GM18867 (cell line): Measurements from ENCODE around the gene KATNB1.
"Not testable (repeated sequence)": the region's sequence is repeated elsewhere in the genome, so short reads cannot be mapped to it uniquely, and the experiment has no call there.

ENCODE experiments used
- ATAC-seq: cut with Tn5 transposase; IDR thresholded peaks from one replicate; pipeline ENCODE4 v1.9.1; 2021; ENCODE audit warnings: mild to moderate bottlenecking, moderate library complexity; ENCODE audit not compliant: unreplicated experiment

Gene KATNB1

DNA sequence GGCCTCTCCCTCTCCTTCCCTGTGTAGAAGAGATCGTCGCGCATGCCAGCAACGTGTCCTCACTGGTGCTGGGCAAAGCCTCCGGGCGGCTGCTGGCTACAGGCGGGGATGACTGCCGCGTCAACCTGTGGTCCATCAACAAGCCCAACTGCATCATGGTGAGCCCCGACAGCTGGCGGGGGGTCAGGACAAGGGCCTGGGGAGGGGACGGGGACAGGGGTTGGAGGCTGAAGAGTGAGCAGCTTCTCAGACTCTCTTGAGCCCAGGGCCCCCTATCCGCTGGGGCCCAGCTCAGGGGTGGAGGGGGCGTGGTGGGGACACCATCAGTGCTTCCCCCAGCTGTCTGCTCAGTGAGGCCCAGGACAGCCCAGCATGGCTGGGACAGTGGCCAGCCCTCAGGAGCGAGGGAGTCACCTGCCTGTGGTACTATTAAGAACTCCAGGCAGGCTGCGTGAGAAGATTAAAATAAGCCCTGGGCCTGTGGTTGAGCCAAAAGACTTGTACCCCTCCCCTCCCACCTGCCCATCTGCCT, 6.2 kb downstream of the KATNB1 start:
- no peak for ATAC-seq

GRCh38 chr16:57742543-57742942, 7.0 kb downstream of the KATNB1 start:
- ATAC-seq, result no peak

DNA sequence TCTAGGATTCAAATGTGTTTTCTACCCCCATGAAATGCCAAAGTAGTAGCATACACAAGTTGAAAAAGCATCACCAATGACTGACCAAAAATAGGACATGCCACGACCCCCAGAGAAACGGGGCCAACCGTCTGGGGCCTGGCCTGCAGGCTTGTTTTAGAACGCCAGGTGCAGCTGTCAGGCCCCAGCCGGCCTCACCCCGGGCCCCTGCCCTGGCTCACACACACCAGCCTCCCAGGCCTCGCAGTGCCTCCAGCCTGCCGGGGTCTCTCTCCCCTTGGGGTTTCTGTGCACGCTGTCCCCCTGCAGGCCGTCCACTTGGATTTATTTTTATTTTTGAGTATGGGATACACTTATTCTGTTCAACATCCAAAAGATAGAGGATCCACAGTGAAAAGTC, 7.9 kb downstream of the KATNB1 start:
- no peak for ATAC-seq

- ATAC-seq, result no peak
Observed at GRCh38 chr16:57743886-57744641, 8.5 kb downstream of the KATNB1 start.

GRCh38 chr16:57744642-57744903, 9.0 kb downstream of the KATNB1 start:
- ATAC-seq, result no peak

- no peak for ATAC-seq
Observed at GRCh38 chr16:57745768-57746167, 10.2 kb downstream of the KATNB1 start.

DNA sequence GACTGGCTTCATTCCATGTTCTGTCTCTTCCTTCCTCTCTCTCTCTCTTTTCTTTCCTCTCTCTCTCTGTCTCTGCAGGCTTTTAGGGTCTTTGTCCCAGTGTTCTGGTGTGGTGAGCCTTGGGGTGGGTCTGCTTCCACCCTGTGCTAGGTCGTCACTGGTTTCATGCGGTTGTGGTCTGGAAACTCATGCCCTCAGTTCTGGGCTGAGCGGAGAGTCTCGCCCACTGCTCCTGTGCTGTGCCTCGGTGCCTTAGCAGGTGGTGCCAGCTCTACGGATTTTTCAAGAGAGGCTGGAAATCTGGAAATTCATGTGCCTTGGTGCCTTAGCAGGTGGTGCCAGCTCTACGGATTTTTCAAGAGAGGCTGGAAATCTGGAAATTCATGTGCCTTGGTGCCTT, 10.7 kb downstream of the KATNB1 start:
- not testable (repeated sequence) for ATAC-seq

DNA sequence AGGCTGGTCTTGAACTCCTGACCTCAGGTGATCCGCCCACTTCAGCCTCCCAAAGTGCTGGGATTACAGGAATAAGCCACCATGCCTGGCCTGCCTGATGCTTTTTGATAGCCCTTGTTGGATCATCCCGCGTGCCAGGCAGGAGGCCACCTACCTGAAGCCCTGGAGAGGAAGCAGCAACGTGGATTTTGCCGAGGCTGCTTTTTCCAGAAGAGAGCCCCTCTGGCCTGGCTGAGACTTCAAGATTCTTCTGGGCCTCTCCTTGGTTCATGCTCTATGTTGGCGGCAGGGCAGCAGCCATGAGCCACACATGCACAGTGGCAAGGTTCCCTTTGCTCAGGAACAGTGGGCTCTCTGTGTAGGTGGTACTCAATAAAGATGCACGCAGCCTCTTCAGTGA, 11.5 kb downstream of the KATNB1 start:
- ATAC-seq, result no peak

DNA sequence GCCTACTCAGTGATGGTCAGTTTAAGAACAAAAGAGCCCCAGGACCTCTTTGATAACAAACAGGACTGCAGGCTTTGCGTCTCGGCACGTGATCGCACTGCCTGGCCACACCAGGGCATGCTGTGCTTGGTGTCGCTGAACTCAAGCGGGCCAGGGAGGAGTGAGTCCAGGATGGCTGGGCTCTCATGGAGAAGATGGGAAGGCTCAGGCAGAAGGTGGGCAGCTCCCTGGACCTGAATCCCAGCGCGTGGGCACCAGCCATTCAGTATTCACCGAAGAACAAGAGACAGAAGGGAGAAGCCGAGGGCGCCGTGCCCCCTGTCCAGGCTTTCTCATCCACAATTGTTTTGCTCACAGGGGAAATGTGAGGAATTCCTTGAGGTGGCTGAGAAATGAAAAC, 11.9 kb downstream of the KATNB1 start:
- no peak for ATAC-seq

- ATAC-seq, result no peak
Observed at GRCh38 chr16:57747996-57748395, 12.4 kb downstream of the KATNB1 start.

GRCh38 chr16:57748596-57748995, 13.0 kb downstream of the KATNB1 start:
- no peak for ATAC-seq

GRCh38 chr16:57749101-57749692, 13.6 kb downstream of the KATNB1 start:
- ATAC-seq, result no peak

GRCh38 chr16:57749856-57750452, 14.4 kb downstream of the KATNB1 start:
- ATAC-seq, result no peak

DNA sequence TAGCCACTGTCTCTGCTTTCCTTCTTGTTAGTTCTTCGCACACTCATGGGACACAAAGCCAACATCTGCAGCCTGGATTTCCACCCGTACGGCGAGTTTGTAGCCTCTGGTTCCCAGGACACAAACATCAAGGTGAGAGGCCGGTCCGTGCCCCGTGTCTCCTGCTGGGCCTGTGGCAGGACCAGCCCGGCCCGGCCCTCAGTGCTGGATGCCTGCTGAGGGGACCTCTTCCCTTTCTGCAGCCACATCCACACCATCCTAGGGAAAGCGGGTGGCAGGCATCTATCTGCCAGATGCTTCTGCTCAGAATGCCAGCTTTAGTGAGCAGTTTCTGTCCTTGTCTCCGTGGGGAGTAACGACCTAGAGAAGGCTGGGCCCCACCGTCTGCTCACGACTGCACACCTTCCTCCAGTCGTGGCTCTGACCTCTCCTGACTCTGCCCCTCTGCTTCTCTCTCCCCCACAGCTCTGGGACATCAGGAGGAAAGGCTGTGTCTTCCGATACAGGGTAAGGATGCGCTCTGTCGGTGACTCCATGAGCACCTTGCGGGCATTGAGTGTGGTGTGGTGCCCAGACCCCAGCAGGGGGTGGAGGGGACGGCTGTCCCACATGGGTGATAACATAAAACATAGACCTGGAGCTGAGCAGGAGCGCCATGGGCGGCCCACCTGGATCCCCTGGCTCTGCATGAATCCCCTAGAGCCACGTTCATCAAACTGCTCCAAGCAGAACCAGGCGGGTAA, 15.4 kb downstream of the KATNB1 start:
- ATAC-seq, result no peak

DNA sequence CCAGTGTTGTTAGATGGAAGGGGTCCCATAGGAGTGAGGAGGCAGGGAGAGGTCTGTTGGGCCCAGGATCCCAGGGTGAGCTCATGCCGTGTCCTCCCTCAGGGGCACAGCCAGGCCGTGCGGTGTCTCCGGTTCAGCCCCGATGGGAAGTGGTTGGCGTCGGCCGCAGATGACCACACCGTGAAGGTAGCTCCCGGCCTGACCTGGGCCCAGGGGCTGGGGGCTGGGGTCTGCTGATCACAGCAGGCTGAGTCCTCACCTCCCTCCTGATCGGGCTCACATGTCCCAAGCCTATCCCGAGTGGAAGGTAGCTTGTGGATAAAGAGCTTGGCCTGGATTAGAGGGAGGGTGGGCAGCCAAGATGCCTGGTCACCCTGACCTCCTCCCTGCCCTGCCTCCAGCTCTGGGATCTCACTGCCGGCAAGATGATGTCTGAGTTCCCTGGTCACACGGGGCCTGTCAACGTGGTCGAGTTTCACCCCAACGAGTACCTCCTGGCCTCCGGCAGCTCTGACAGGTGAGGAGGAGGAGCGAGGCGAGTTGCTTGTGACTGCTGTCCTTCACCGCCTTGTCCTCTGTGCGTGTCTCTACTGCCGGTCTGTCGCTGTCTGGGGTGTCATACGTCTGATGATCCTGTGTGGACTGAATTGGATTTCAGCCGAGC, 16.1 kb downstream of the KATNB1 start:
- no peak for ATAC-seq

- ATAC-seq, result no peak
Observed at GRCh38 chr16:57752203-57752580, 16.6 kb downstream of the KATNB1 start.

- no peak for ATAC-seq
Observed at GRCh38 chr16:57752581-57753447, 17.2 kb downstream of the KATNB1 start.

GRCh38 chr16:57753448-57754353, 18.1 kb downstream of the KATNB1 start:
- ATAC-seq, result no peak

DNA sequence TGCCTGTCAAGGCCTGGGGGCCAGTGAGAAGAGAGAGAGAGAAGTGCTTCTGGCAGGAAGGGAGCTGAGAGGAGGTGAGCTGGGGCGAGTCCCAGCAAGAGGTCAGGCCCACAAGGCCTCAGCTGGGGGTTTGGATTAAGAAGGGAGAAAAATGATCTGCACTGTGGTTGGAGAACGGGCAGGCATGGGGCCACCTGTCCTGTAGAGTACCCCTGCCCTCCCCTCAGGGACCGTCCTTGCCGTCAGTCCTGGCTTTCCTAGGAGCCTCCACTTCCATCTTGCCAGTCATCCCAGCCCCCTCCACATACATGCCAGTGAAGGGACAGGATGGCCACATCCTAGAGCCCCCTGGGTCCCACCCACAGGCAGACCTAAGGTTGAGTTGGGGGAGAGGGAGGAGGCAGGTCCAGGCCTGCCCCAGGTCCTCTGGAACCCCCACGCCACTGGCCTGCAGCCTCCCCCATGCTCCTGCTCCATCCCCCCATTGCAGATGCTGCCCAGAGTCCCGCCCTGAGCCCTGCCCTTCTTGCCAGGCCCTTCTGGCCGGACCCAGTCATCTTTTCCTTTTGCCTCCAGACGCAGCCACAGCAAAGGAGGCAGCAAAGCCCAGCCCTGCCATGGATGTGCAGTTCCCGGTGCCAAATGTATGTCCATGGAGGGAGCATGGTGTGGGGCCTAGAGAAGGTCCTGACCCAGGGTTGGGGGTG, 18.9 kb downstream of the KATNB1 start:
- ATAC-seq, result no peak
